ENCODE results near the gene PPDPF.
"Not testable (repeated sequence)": the region's sequence is repeated elsewhere in the genome, so short reads cannot be mapped to it uniquely, and the experiment has no call there.

Gene PPDPF

DNA sequence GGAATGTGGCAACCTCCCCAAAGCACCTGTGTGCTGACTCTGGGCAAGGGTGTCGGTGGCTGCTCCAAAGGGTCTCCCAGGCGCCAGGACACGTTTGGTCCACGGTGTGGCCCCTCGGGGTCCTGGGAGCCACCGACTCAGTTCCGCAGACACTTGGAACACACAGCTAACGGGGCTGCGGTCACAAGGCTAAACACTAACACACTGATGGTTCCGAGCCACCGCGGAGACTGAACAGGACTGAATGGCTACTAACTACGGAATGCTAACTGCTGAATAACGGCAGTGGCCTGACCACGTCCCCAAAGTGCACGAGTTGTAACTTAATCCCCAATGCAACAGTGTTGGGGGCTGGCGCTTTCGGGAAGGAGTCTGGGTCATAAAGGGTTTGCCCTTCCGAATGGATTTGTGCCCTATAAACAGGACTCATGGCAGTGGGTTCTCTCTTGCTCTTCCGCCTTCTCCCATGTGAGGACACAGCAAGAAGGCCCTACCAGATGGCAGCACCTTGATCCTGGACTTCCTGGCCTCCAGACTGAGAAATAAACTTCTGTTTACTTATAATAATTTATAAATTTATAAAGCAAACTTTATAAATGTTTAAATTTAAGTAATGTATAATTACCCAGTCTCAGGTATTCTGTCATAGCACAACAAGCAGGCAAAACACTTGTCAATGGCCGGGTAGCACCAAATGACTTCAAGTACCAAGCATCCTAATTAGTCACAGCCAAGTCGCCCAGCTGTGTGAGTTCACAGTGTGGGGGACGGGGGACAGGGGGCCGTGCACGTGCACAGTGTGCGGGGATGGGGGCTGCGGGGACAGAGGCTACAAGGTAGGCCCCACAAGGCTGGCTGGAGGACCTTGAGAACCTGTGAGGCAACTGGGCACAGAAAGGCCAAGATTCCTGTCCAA is 19.4 kb upstream of the PPDPF start:
- no peak for DNase-seq

- DNase-seq, result peak; percentile 82
Observed at GRCh38 chr20:63501818-63502670, 18.5 kb upstream of the PPDPF start.

GRCh38 chr20:63502671-63503172 is 17.8 kb upstream of the PPDPF start:
- peak; percentile 42 for DNase-seq

DNA sequence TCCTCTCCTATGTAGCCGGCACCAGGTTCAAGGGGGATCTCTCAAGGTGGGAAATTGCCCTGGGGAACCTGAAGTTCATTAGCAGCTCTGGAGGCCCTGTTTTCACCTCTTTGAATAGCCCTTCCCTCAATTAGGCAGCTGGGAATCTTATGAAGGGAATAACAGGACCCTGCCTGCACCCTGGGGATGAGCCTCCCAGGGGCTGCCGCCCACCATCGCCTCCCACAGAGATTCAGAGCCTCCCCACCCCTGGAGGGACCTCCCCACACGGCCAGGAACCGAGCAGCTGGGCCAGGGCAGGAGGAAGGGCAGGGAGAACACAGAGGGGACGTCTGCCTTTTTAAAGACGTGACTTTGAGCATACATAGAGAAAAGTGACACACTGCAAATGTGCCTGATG is 17.0 kb upstream of the PPDPF start:
- no peak for DNase-seq

- no peak for DNase-seq
Observed at GRCh38 chr20:63504642-63505041, 15.9 kb upstream of the PPDPF start.

- no peak for DNase-seq
Observed at GRCh38 chr20:63505281-63505680, 15.3 kb upstream of the PPDPF start.

DNA sequence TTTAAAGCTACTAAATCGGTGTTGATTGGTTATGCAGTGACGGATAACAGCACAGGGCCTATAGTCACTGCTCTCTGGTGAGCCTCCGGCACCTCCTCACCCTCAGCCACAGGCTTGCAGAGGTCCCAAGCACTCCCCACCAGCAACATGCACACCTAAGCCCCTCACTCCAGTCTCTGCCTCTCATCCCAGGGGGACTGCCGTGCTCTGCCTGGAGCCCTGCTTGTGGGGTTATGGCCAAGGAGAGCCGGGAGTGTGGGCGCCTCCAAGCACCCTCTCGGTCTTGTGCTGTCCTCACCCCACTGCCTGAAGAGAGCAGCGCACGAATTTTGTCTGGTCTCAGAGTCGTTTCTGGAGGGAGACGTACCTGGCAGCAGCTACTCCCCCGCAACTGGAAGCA is 14.8 kb upstream of the PPDPF start:
- DNase-seq, result no peak

GRCh38 chr20:63507083-63507743 is 13.4 kb upstream of the PPDPF start:
- no peak for DNase-seq

- DNase-seq, result peak; percentile 63
Observed at GRCh38 chr20:63508072-63508768, 12.3 kb upstream of the PPDPF start.

- peak; percentile 28 for DNase-seq
Observed at GRCh38 chr20:63509088-63509564, 11.4 kb upstream of the PPDPF start.

- DNase-seq, result no peak
Observed at GRCh38 chr20:63513207-63513606, 7.4 kb upstream of the PPDPF start.

DNA sequence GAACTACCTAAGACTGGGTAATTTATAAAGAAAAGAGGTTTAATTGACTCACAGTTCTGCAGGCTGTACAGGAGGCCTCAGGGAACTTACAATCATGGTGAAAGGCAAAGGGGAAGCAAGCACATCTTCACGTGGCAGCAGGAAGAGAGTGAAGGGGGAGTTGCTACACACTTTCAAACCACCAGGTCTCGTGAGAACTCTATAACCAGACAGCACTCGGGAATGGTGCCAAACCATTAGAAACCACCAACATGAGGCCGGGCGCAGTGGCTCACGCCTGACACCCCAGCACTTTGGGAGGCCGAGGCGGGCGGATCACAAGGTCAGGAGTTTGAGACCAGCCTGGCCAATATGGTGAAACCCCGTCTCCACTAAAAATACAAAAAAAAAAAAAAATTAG is 6.0 kb upstream of the PPDPF start:
- not testable (repeated sequence) for DNase-seq

- DNase-seq, result no peak
Observed at GRCh38 chr20:63517376-63518309, 2.9 kb upstream of the PPDPF start.

- DNase-seq, result no peak
Observed at GRCh38 chr20:63518351-63518861, 2.2 kb upstream of the PPDPF start.

DNA sequence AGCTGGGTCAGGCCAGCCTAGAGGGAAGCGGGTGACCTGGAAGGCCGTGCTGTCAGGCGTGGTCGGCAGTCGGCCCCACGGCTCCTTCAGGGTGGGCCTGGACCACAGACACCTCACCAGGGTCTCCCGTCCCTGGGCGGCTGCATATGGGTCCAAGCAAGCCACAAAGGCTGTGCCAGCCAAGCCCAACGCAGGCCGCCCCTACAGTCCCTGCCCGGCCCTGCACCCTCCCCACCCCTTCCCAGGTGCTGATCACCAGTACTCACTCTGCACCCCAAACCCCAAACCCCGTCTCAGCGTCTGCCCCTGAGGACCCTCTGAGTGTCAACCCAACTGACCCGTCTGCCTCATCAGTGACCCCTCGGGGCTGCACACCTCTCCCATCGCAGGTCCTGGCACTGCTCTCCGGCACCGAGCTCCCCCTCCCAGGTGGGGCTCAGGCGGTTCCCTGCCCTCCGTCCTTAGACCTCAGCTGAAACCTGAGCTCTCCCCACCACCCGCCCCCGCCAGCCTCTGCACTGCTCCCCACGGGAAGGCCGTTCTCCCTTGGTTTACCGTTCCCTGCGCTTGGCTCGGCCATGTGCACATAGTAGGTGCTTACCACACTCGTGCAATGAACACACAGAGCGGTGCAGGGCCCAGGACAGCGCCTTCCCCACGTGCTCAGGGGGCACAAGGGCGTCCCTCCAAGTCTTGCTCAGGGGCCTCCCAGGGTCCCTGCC is 1.5 kb upstream of the PPDPF start:
- no peak for DNase-seq

- DNase-seq, result peak; percentile 69
Observed at GRCh38 chr20:63519668-63520503, 679 bp upstream of the PPDPF start.

DNA sequence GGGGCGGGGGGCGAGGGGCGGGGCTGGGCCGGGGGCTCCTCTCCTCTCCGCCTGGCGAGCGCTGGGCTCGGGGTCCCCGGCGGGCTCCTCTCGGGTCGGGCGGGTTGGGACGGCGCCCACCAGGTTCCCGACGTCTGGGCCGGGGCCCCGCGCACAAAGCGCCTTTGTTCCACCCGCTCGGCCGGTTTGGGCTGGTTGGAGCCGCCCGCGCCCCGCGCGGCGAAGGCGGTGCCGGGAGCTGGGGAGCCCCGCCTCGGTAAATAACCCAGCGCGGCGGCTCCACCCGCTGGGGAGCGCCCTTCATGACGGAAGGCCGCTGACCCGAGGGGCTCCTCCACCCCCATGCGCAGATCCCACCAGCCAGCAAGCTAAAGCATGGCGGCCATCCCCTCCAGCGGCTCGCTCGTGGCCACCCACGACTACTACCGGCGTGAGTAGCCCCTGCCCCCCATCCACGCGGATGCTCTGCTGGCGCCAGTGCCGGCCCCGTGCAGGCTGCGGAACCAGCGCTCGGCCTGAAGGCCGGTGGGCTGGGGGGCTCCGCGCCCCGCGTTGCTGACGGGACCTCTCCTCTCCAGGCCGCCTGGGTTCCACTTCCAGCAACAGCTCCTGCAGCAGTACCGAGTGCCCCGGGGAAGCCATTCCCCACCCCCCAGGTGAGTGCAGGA is 503 bp downstream of the PPDPF start:
- DNase-seq, result peak; percentile 63

DNA sequence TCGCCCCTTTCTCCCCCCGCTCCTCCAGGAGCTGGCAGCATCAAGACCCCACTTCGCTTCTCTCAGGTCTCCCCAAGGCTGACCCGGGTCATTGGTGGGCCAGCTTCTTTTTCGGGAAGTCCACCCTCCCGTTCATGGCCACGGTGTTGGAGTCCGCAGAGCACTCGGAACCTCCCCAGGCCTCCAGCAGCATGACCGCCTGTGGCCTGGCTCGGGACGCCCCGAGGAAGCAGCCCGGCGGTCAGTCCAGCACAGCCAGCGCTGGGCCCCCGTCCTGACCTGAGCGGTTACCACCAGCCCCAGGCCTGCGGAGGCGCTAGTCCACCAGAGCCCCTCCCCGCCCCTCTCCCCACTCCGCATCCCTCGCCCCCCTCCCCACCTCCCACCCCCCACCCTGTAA is 1.0 kb downstream of the PPDPF start:
- DNase-seq, result no peak

Data from NCI-H1436 (cell line).